Panc1 (cell line): ENCODE measurements around the gene APOL4. TPM values are rescaled to one million over a fixed set of nuclear protein-coding genes. Genes with fewer than 3 reads are reported as not detected.

ENCODE experiments used
- ATAC-seq: fragments of 200-7000 bp; cut with Tn5 transposase; 2 replicates; pipeline ENCODE4 v1.9.1; 2020; ENCODE audit warnings: mild to moderate bottlenecking, moderate library complexity
- BruUV-seq: library from RNA; stranded (reverse); fragments of 400-500 nt; replicated peaks from 2 replicates; lab custom pipeline; 2021; lab: Mats Ljungman, UMichigan
- CTCF ChIA-PET: fragments of 300-600 bp; sonication (Branson Sonifier 250); formaldehyde crosslinking; loops from one replicate; lab custom pipeline; 2022; ENCODE audit warnings: antibody characterized with exemption; lab: Charles Lee
- POLR2A ChIA-PET: fragments of 300-600 bp; sonication (Branson Sonifier 250); formaldehyde crosslinking; loops from one replicate; lab custom pipeline; 2022; ENCODE audit warnings: antibody characterized with exemption; lab: Charles Lee
- DNase-seq: peaks from one replicate; pipeline ENCODE4 v3.0.0-alpha.2; 2010; ENCODE audit warnings: low read depth, low spot score
- H3K27ac ChIP-seq: 2 replicates; pipeline ENCODE4 v1.5.1; 2011; ENCODE audit warnings: mild to moderate bottlenecking, low read length, inconsistent platforms
- H3K27me3 ChIP-seq: fragments of 200-500 bp; sonication (Bioruptor generic); 2 replicates; pipeline ENCODE4 v1.6.0; 2014; ENCODE audit warnings: low read length, inconsistent platforms; ENCODE audit not compliant: control insufficient read depth, insufficient read depth
- H3K36me3 ChIP-seq: fragments of 200-500 bp; sonication (Bioruptor generic); 2 replicates; pipeline ENCODE4 v1.5.1; 2014; ENCODE audit warnings: inconsistent platforms, mild to moderate bottlenecking, low read length, moderate library complexity; ENCODE audit not compliant: control insufficient read depth, insufficient read depth
- H3K4me1 ChIP-seq: 2 replicates; pipeline ENCODE4 v1.5.1; 2011; ENCODE audit warnings: inconsistent platforms, mild to moderate bottlenecking, low read length, moderate library complexity; ENCODE audit not compliant: control insufficient read depth, insufficient read depth
- H3K4me3 ChIP-seq, 2 experiments: 2 replicates each; pipeline ENCODE4 v1.5.1; 2011 to 2012; ENCODE audit warnings: low read depth in 2 of 2, low read length in 2 of 2, mild to moderate bottlenecking in 2 of 2, inconsistent platforms in 1 of 2, moderate library complexity in 1 of 2
- H3K9me3 ChIP-seq: fragments of 200-500 bp; sonication (Bioruptor generic); 2 replicates; pipeline ENCODE4 v1.5.1; 2014; ENCODE audit warnings: low read depth, mild to moderate bottlenecking, inconsistent platforms, low read length, moderate library complexity; ENCODE audit not compliant: control insufficient read depth, insufficient read depth
- POLR2AphosphoS5 ChIP-seq: IDR thresholded peaks from 2 replicates; pipeline ENCODE4 v1.6.1; 2012; ENCODE audit warnings: mild to moderate bottlenecking, low read depth, low read length, moderate library complexity
- SIN3A ChIP-seq: IDR thresholded peaks from 2 replicates; pipeline ENCODE4 v1.6.1; 2012; ENCODE audit warnings: low read depth, mild to moderate bottlenecking, low read length, moderate library complexity, borderline replicate concordance; ENCODE audit not compliant: insufficient read depth
- TCF7L2 ChIP-seq: IDR thresholded peaks from 2 replicates; pipeline ENCODE4 v1.6.1; 2011; ENCODE audit warnings: mild to moderate bottlenecking, low read depth, low read length, inconsistent platforms
- in situ Hi-C: cut with HindIII; loops from 2 replicates; pipeline ENCODE4 v1.10.0; 2016; ENCODE audit warnings: low sequenced_read_pairs, low pct_unique_long_range_greater_than_20kb
- intact Hi-C: fragments of 100-400 bp; cut with micrococcal nuclease; formaldehyde crosslinking; loops from one replicate; pipeline ENCODE4 v1.10.0; 2022; ENCODE audit not compliant: unreplicated experiment
- total RNA-seq: library from RNA; stranded (reverse); gene quantifications from one replicate; pipeline ENCODE4 v1.2.1, GENCODE V29; 2021; ENCODE audit not compliant: unreplicated experiment
- TF ChIP-seq, protein P1 (sequence below): fragments of 450-650 bp; IDR thresholded peaks from 2 replicates; pipeline ENCODE4 v1.5.1; 2017; ENCODE audit warnings: mild to moderate bottlenecking
- TF ChIP-seq, protein P2 (sequence below), 2 experiments: IDR thresholded peaks; 2 replicates each; pipeline ENCODE4 v1.6.1; 2011 to 2012; ENCODE audit warnings: low read depth in 2 of 2, control low read depth in 1 of 2, low read length in 1 of 2, mild to moderate bottlenecking in 1 of 2, moderate library complexity in 1 of 2; ENCODE audit not compliant: insufficient read depth in 1 of 2

The APOL4 gene
- total RNA-seq, 1 experiment from 2014 or later: not detected

DNA sequence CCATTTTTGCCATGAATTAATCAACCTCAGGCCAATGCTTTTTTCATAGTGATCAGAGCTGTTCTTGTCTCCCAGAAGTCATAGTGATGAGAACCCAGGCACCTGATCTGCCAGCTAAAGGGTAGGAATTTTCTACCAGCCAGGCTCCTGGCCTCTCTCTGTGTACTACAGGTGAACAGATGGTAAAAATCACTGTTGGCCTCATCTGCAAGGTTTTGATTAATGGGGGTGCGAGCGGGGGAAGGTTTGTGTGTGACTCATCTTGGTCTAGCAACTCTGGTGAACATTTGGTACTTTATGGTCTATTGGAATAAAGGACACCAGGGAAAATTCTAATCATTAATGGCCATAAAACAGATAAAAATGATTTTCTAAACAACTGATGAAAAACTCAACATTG, 14.4 kb upstream of the APOL4 start:
- in situ Hi-C loops: no loop called here
- H3K9me3 ChIP-seq: no peaks in the 10 kb centered on the region
- TF ChIP-seq POLR2AphosphoS5 (no peak), TCF7L2 (no peak), SIN3A (no peak)
- TF ChIP-seq, protein P1, sequence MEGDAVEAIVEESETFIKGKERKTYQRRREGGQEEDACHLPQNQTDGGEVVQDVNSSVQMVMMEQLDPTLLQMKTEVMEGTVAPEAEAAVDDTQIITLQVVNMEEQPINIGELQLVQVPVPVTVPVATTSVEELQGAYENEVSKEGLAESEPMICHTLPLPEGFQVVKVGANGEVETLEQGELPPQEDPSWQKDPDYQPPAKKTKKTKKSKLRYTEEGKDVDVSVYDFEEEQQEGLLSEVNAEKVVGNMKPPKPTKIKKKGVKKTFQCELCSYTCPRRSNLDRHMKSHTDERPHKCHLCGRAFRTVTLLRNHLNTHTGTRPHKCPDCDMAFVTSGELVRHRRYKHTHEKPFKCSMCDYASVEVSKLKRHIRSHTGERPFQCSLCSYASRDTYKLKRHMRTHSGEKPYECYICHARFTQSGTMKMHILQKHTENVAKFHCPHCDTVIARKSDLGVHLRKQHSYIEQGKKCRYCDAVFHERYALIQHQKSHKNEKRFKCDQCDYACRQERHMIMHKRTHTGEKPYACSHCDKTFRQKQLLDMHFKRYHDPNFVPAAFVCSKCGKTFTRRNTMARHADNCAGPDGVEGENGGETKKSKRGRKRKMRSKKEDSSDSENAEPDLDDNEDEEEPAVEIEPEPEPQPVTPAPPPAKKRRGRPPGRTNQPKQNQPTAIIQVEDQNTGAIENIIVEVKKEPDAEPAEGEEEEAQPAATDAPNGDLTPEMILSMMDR: no peak
- TF ChIP-seq, protein P2, sequence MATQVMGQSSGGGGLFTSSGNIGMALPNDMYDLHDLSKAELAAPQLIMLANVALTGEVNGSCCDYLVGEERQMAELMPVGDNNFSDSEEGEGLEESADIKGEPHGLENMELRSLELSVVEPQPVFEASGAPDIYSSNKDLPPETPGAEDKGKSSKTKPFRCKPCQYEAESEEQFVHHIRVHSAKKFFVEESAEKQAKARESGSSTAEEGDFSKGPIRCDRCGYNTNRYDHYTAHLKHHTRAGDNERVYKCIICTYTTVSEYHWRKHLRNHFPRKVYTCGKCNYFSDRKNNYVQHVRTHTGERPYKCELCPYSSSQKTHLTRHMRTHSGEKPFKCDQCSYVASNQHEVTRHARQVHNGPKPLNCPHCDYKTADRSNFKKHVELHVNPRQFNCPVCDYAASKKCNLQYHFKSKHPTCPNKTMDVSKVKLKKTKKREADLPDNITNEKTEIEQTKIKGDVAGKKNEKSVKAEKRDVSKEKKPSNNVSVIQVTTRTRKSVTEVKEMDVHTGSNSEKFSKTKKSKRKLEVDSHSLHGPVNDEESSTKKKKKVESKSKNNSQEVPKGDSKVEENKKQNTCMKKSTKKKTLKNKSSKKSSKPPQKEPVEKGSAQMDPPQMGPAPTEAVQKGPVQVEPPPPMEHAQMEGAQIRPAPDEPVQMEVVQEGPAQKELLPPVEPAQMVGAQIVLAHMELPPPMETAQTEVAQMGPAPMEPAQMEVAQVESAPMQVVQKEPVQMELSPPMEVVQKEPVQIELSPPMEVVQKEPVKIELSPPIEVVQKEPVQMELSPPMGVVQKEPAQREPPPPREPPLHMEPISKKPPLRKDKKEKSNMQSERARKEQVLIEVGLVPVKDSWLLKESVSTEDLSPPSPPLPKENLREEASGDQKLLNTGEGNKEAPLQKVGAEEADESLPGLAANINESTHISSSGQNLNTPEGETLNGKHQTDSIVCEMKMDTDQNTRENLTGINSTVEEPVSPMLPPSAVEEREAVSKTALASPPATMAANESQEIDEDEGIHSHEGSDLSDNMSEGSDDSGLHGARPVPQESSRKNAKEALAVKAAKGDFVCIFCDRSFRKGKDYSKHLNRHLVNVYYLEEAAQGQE (IDR thresholded peaks at IDR 0.05; ENCODE audit: insufficient read depth in 1 of 2, low read depth in 2 of 2, low read length in 1 of 2): no peak
- no peak overlapping the region for H3K4me3 ChIP-seq
- H3K27me3 ChIP-seq: peaks cover 3% of the 10 kb centered on the region
- no peaks in the 10 kb centered on the region for H3K36me3 ChIP-seq
- no TSS peak for BruUV-seq
- ATAC-seq (no peak), DNase-seq (no peak)
- intact Hi-C loops: no loop called here
- ChIA-PET POLR2A (interaction anchor here (0.6 kb wide), 1 partner anchor 79 kb away, joined by 5 read pairs; no protein-coding TSS in a partner anchor), CTCF (no interaction called here)
- H3K4me1 ChIP-seq: no peaks in the 10 kb centered on the region
- no peak overlapping the region for H3K27ac ChIP-seq

DNA sequence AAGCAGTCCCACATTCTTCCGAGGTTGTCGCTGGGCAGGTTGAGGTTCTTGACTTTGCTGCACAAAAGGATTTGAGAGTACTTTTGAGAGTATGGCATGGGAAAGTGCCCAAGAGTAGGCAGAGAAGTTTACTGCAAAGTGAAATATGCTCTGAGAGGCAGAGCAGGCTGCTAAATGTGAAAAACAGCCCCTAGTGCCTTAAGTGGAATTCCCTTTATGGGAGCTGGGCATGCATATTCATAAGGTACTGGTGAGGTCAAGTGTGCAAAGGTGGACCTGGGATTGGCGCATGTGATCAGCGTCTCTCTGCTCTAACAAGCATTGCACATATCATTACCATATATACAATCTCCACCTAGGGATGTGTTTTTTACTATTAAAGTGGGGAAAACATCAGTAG, 12.0 kb upstream of the APOL4 start:
- Histone ChIP-seq H3K4me1 (no peaks in the 10 kb centered on the region), H3K4me3 (no peak overlapping the region), H3K9me3 (no peaks in the 10 kb centered on the region), H3K27me3 (peaks cover 3% of the 10 kb centered on the region; the same call in 1 of the 2 replicates), H3K27ac (no peak overlapping the region), H3K36me3 (no peaks in the 10 kb centered on the region)
- intact Hi-C loops (no loop called here), in situ Hi-C loops (no loop called here)
- ATAC-seq: no peak
- ChIA-PET POLR2A (no interaction called here), CTCF (no interaction called here)
- no TSS peak for BruUV-seq
- DNase-seq: no peak
- TF ChIP-seq TCF7L2 (no peak), POLR2AphosphoS5 (no peak), SIN3A (no peak)
- TF ChIP-seq, protein P2 (IDR thresholded peaks at IDR 0.05; ENCODE audit: insufficient read depth in 1 of 2, low read depth in 2 of 2, low read length in 1 of 2): no peak
- TF ChIP-seq, protein P1: no peak
